ENCODE results near the gene LRRC63. TPM values are rescaled to one million over a fixed set of nuclear protein-coding genes. Genes with fewer than 3 reads are reported as not detected.

The LRRC63 gene
- total RNA-seq, 1 donor from 2014 or later, result 0.37 TPM

- no peak overlapping the region for H3K4me3 Mint-ChIP-seq
- H3K27me3 Mint-ChIP-seq (ENCODE audit: low read depth), result no peaks in the 10 kb centered on the region
- DNase-seq (ENCODE audit: low read depth, low spot score), result no peak
- H3K27ac Mint-ChIP-seq (ENCODE audit: unreplicated experiment), result no peak overlapping the region
- peaks cover 14% of the 10 kb centered on the region for H3K4me1 Mint-ChIP-seq
- peaks cover 13% of the 10 kb centered on the region for H3K9me3 Mint-ChIP-seq
- no peak for TF ChIP-seq CTCF (conservative IDR thresholded peaks at IDR 0.05)
- peaks cover 2% of the 10 kb centered on the region for H3K36me3 Mint-ChIP-seq (ENCODE audit: low read depth)
These were observed 85.7 kb downstream of the LRRC63 start for GRCh38 chr13:46297361-46297811.

GRCh38 chr13:46303742-46304385 is 92.1 kb downstream of the LRRC63 start:
- no peak overlapping the region for H3K4me3 Mint-ChIP-seq

GRCh38 chr13:46304546-46304945 is 92.8 kb downstream of the LRRC63 start:
- no peaks in the 10 kb centered on the region for H3K27me3 Mint-ChIP-seq (ENCODE audit: low read depth)
- TF ChIP-seq CTCF (conservative IDR thresholded peaks at IDR 0.05), result no peak
- peaks cover 22% of the 10 kb centered on the region for H3K9me3 Mint-ChIP-seq
- no peaks in the 10 kb centered on the region for H3K4me1 Mint-ChIP-seq
- DNase-seq (ENCODE audit: low read depth, low spot score), result no peak
- no peak overlapping the region for H3K4me3 Mint-ChIP-seq
- peaks cover 3% of the 10 kb centered on the region for H3K36me3 Mint-ChIP-seq (ENCODE audit: low read depth)
- no peak overlapping the region for H3K27ac Mint-ChIP-seq (ENCODE audit: unreplicated experiment)

More at GRCh38 chr13:46303742-46304385, 92.1 kb downstream of the LRRC63 start:
- no peaks in the 10 kb centered on the region for H3K27me3 Mint-ChIP-seq (ENCODE audit: low read depth)
- peaks cover 3% of the 10 kb centered on the region for H3K36me3 Mint-ChIP-seq (ENCODE audit: low read depth)
- H3K9me3 Mint-ChIP-seq, result peaks cover 22% of the 10 kb centered on the region
- H3K27ac Mint-ChIP-seq (ENCODE audit: unreplicated experiment), result no peak overlapping the region
- no peak for TF ChIP-seq CTCF (conservative IDR thresholded peaks at IDR 0.05)
- H3K4me1 Mint-ChIP-seq, result no peaks in the 10 kb centered on the region
- DNase-seq (ENCODE audit: low read depth, low spot score), result no peak

GRCh38 chr13:46307554-46307953 is 95.8 kb downstream of the LRRC63 start:
- Mint-ChIP-seq H3K36me3 (ENCODE audit: low read depth) (peaks cover 6% of the 10 kb centered on the region), H3K9me3 (peaks cover 15% of the 10 kb centered on the region), H3K4me1 (no peaks in the 10 kb centered on the region), H3K27ac (ENCODE audit: unreplicated experiment) (no peak overlapping the region), H3K4me3 (no peak overlapping the region), H3K27me3 (ENCODE audit: low read depth) (no peaks in the 10 kb centered on the region)
- no peak for DNase-seq (ENCODE audit: low read depth, low spot score)
- TF ChIP-seq CTCF (conservative IDR thresholded peaks at IDR 0.05), result no peak

GRCh38 chr13:46310066-46310465 is 98.3 kb downstream of the LRRC63 start:
- Mint-ChIP-seq H3K27me3 (ENCODE audit: low read depth) (no peaks in the 10 kb centered on the region), H3K27ac (ENCODE audit: unreplicated experiment) (no peak overlapping the region), H3K4me1 (no peaks in the 10 kb centered on the region), H3K9me3 (peaks cover 11% of the 10 kb centered on the region), H3K4me3 (no peak overlapping the region), H3K36me3 (ENCODE audit: low read depth) (peaks cover 6% of the 10 kb centered on the region)
- no peak for TF ChIP-seq CTCF (conservative IDR thresholded peaks at IDR 0.05)
- no peak for DNase-seq (ENCODE audit: low read depth, low spot score)

All from neural crest cell (in vitro differentiated cells).